Measurements from ENCODE around the gene NIPSNAP2. TPM values are rescaled to one million over a fixed set of nuclear protein-coding genes. Genes with fewer than 3 reads are reported as not detected.
"Not testable (repeated sequence)": the region's sequence is repeated elsewhere in the genome, so short reads cannot be mapped to it uniquely, and the experiment has no call there.

NIPSNAP2 gene
- total RNA-seq, 1 donor from 2014 or later, result 52.3 TPM

- no peaks in the 10 kb centered on the region for H3K9me3 Mint-ChIP-seq
- H3K4me3 Mint-ChIP-seq (ENCODE audit: low read depth), result peak overlapping the region; percentile 88
- H3K4me1 Mint-ChIP-seq (ENCODE audit: low read depth), result peaks cover 12% of the 10 kb centered on the region
- H3K27me3 Mint-ChIP-seq (ENCODE audit: low read depth), result no peaks in the 10 kb centered on the region
- intact Hi-C loops (cut with micrococcal nuclease), result loop anchor here (1.0 to 2.0 kb wide), 2 partner anchors 17 to 31 kb away; partner anchors contain the start of genes CCT6A, PSPH and SUMF2
- DNase-seq (ENCODE audit: low spot score), result peak; percentile 75
- peak overlapping the region; percentile 75 for H3K27ac Mint-ChIP-seq
- H3K36me3 Mint-ChIP-seq (ENCODE audit: low read depth), result peaks cover 18% of the 10 kb centered on the region
Measured at GRCh38 chr7:56033671-56034432, 69.5 kb downstream of the NIPSNAP2 start.

- Mint-ChIP-seq H3K9me3 (no peaks in the 10 kb centered on the region), H3K27me3 (ENCODE audit: low read depth) (no peaks in the 10 kb centered on the region), H3K27ac (no peak overlapping the region), H3K4me3 (ENCODE audit: low read depth) (no peak overlapping the region), H3K4me1 (ENCODE audit: low read depth) (no peaks in the 10 kb centered on the region), H3K36me3 (ENCODE audit: low read depth) (peaks cover 15% of the 10 kb centered on the region)
- intact Hi-C loops (cut with micrococcal nuclease), result no loop called here
- DNase-seq (ENCODE audit: low spot score), result no peak
Measured at GRCh38 chr7:56040730-56041129, 76.3 kb downstream of the NIPSNAP2 start.

DNA sequence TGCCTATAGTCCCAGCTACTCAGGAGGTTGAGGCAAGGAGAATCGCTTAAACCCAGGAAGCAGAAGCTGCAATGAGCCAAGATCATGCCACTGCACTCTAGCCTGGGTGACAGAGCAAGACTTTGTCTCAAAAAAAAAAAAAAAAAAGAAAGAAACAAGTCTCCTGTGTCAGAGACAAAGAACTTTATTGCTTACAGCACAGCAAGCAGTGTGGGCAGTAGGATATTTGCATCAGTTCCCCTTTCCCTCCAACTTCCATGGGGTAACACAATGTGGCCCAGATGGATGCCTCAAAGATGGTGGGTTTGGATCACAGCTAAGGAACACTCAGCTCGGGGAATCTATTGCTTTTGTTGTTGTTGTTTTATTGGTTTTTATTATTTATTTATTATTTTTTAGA lies 81.4 kb downstream of the NIPSNAP2 start:
- H3K4me3 Mint-ChIP-seq (ENCODE audit: low read depth); intact Hi-C loops (cut with micrococcal nuclease); H3K27me3 Mint-ChIP-seq (ENCODE audit: low read depth); H3K9me3 Mint-ChIP-seq; H3K27ac Mint-ChIP-seq; DNase-seq (ENCODE audit: low spot score): not testable (repeated sequence)
- H3K4me1 Mint-ChIP-seq (ENCODE audit: low read depth), result peaks cover 11% of the 10 kb centered on the region
- H3K36me3 Mint-ChIP-seq (ENCODE audit: low read depth), result peaks cover 19% of the 10 kb centered on the region

DNA sequence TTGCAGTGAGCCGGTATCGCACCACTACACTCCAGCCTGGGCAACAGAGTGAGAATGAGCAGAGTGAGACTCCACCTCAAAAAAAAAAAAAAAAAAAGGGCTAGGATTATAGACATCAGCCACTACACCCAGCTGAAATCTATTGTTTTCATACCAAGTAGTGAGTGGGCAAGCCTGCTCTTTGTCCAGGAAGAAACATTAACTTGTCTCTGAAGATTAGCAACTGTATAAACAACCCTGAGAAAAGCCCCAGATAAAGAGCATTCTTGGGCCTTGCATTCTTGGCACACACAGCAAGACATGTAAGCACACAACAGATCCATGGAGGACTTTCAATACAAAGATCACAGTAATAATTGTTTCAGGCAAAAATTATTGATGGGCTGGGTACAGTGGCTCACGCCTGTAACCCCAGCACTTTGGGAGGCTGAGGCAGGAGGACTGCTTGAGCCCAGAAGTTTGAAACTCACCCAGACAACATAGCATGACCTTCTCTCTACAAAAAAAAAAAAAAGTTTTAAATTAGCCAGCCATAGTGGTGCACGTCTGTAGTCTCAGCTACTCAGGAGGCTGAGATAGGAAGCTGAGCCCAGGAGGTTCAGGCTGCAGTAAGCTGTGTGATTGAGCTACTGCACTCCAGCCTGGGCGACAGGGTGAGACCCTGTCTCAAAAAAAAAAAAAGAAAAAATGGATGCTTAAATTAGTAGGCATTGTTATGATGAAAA lies 82.5 kb downstream of the NIPSNAP2 start:
- H3K27me3 Mint-ChIP-seq (ENCODE audit: low read depth), result no peaks in the 10 kb centered on the region
- intact Hi-C loops (cut with micrococcal nuclease), result no loop called here
- no peak overlapping the region for H3K4me3 Mint-ChIP-seq (ENCODE audit: low read depth)
- peaks cover 19% of the 10 kb centered on the region for H3K36me3 Mint-ChIP-seq (ENCODE audit: low read depth)
- peaks cover 11% of the 10 kb centered on the region for H3K4me1 Mint-ChIP-seq (ENCODE audit: low read depth)
- no peak for DNase-seq (ENCODE audit: low spot score)
- no peak overlapping the region for H3K27ac Mint-ChIP-seq
- H3K9me3 Mint-ChIP-seq, result no peaks in the 10 kb centered on the region

GRCh38 chr7:56047446-56048116 lies 83.2 kb downstream of the NIPSNAP2 start:
- H3K4me1 Mint-ChIP-seq (ENCODE audit: low read depth), result peaks cover 11% of the 10 kb centered on the region
- H3K4me3 Mint-ChIP-seq (ENCODE audit: low read depth); DNase-seq (ENCODE audit: low spot score); intact Hi-C loops (cut with micrococcal nuclease); H3K27me3 Mint-ChIP-seq (ENCODE audit: low read depth); H3K27ac Mint-ChIP-seq; H3K9me3 Mint-ChIP-seq: not testable (repeated sequence)
- peaks cover 18% of the 10 kb centered on the region for H3K36me3 Mint-ChIP-seq (ENCODE audit: low read depth)

DNA sequence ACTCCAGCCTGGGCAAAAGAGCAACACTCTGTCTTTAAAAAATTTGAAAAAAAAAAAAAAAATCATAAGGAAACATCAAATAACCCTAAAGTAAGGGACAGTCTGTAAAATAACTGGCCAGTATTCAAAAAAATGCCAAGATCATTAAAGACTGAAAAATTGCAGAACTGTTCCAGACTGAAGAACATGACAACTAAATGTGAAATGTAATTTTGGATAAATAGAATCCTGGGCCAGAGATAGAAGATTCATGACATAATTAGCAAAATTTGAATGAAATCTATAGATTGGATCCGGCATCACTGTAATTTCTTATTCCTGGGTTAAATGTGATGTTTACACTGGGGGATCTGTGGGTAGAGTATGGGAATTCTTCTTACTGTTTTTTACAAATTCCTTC lies 83.9 kb downstream of the NIPSNAP2 start:
- H3K36me3 Mint-ChIP-seq (ENCODE audit: low read depth), result peaks cover 23% of the 10 kb centered on the region
- intact Hi-C loops (cut with micrococcal nuclease), result no loop called here
- peaks cover 16% of the 10 kb centered on the region for H3K4me1 Mint-ChIP-seq (ENCODE audit: low read depth)
- H3K27me3 Mint-ChIP-seq (ENCODE audit: low read depth), result no peaks in the 10 kb centered on the region
- no peak overlapping the region for H3K4me3 Mint-ChIP-seq (ENCODE audit: low read depth)
- no peak for DNase-seq (ENCODE audit: low spot score)
- H3K27ac Mint-ChIP-seq, result no peak overlapping the region
- no peaks in the 10 kb centered on the region for H3K9me3 Mint-ChIP-seq

DNA sequence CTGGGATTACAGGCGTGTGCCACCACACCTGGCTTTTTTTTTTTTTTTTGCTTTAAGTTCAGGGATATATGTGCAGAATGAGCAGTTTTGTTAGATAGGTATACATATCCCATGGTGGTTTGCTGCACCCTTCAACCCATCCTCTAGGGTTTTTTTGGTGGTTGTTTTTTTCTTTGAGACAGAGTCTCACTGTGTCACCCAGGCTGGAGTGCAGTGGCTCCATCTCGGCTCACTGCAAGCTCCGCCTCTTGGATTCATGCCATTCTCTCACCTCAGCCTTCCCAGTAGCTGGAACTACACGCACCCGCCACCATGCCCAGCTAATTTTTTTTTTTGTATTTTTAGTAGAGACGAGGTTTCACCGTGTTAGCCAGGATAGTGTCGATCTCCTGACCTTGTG lies 84.4 kb downstream of the NIPSNAP2 start:
- intact Hi-C loops (cut with micrococcal nuclease), result not testable (repeated sequence)

More for the DNA sequence above, 84.4 kb downstream of the NIPSNAP2 start:
- peaks cover 17% of the 10 kb centered on the region for H3K4me1 Mint-ChIP-seq (ENCODE audit: low read depth)
- not testable (repeated sequence) for H3K4me3 Mint-ChIP-seq (ENCODE audit: low read depth); DNase-seq (ENCODE audit: low spot score); H3K9me3 Mint-ChIP-seq; H3K27ac Mint-ChIP-seq; H3K27me3 Mint-ChIP-seq (ENCODE audit: low read depth)
- peaks cover 28% of the 10 kb centered on the region for H3K36me3 Mint-ChIP-seq (ENCODE audit: low read depth)

Other genes with a start within 250 kb of the NIPSNAP2 start
- gene SEPTIN14, start 101.8 kb upstream of the NIPSNAP2 start, total RNA-seq, result not detected in 2 replicates
- 1.7 and 2.9 TPM in 2 replicates for gene ZNF713, start 77.1 kb upstream of the NIPSNAP2 start, total RNA-seq
- gene MRPS17, start 12.7 kb upstream of the NIPSNAP2 start, total RNA-seq, result 28.3 and 29.4 TPM in 2 replicates
- 18.4 and 20.8 TPM in 2 replicates for gene PSPH, start 86.9 kb downstream of the NIPSNAP2 start, total RNA-seq
- 259 and 263 TPM in 2 replicates for gene CCT6A, start 87.2 kb downstream of the NIPSNAP2 start, total RNA-seq
- gene SUMF2, start 99.7 kb downstream of the NIPSNAP2 start, total RNA-seq, result 153 and 158 TPM in 2 replicates
- 2.5 and 3.6 TPM in 2 replicates for gene PHKG1, start 128.4 kb downstream of the NIPSNAP2 start, total RNA-seq
- gene CHCHD2, start 141.9 kb downstream of the NIPSNAP2 start, total RNA-seq, result 660 TPM in 2 replicates
- gene NUPR2, start 151.8 kb downstream of the NIPSNAP2 start, total RNA-seq, result not detected in 2 replicates